Measurements from ENCODE around the gene DOK3. TPM values are rescaled to one million over a fixed set of nuclear protein-coding genes. Genes with fewer than 3 reads are reported as not detected.

Gene DOK3
- total RNA-seq, 4 donors from 2014 or later = 0.60 to 17.2 (median 7.8) TPM

DNA sequence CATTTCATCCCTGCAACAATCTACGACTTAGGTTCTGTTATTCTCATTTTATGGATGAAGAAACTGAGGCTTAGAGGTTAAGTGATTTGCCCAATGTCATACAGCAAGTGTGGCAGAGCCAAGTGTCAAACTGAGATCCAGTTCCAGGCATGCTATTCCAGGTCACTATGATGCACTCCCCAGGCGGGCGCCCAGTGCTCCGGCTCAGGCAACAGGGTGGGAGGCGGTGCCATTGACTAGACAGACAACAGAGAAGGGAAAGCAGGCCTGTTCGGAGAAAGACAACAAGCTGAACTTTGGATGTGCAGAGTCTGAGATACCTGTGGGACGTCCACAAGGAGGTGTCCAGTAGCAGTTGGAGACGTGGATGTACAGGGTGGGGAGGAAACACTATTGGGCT lies 18.0 kb upstream of the DOK3 start:
- Histone ChIP-seq H3K4me1 (no peaks in the 10 kb centered on the region), H3K9me3 (no peaks in the 10 kb centered on the region), H3K4me3 (no peak overlapping the region), H3K36me3 (peaks cover 0 to 34% (median 15%) of the 10 kb centered on the region in 4 donors), H3K27ac (no peak overlapping the region), H3K27me3 (no peaks in the 10 kb centered on the region)
- DNase-seq = no peak
- no peak for TF ChIP-seq EP300 (IDR thresholded peaks at IDR 0.05; ENCODE audit: low read depth)
- TF ChIP-seq, protein P1, sequence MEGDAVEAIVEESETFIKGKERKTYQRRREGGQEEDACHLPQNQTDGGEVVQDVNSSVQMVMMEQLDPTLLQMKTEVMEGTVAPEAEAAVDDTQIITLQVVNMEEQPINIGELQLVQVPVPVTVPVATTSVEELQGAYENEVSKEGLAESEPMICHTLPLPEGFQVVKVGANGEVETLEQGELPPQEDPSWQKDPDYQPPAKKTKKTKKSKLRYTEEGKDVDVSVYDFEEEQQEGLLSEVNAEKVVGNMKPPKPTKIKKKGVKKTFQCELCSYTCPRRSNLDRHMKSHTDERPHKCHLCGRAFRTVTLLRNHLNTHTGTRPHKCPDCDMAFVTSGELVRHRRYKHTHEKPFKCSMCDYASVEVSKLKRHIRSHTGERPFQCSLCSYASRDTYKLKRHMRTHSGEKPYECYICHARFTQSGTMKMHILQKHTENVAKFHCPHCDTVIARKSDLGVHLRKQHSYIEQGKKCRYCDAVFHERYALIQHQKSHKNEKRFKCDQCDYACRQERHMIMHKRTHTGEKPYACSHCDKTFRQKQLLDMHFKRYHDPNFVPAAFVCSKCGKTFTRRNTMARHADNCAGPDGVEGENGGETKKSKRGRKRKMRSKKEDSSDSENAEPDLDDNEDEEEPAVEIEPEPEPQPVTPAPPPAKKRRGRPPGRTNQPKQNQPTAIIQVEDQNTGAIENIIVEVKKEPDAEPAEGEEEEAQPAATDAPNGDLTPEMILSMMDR (IDR thresholded peaks at IDR 0.05) = no peak
- TF ChIP-seq POLR2A (IDR thresholded peaks at IDR 0.05) = no peak
- in situ Hi-C loops (cut with MboI; ENCODE audit: low pct_ligation_motif_present in 1 of 4, low pct_unique_long_range_greater_than_20kb in 1 of 4, low sequenced_read_pairs in 3 of 4) (no loop called here), intact Hi-C loops (cut with DNase I; ENCODE audit: low total_unique reads) (no loop called here)
- 95 to 100% methylated on average over 1 to 8 of the region's 8 CpGs for WGBS, 2 donors (ENCODE audit: low coverage in 1 of 2)

DNA sequence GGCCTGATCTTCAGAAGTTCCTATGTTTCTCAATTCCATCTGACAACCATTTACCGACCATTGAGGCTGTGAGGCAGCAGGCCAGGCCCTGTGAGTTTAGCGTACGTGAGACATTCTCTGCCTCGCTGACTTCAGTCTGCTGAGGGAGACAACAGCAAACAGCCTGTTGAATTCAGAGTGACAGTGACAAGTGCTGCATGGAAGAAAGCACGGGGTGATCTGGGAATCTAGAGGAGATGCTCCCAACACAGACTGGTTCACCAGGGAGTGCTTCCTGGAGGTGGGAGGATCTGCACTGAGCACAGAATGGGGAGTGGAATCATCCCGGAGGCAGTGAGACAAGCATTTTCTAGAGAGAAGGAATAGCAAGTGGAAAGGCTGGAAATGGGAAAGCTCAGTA lies 17.2 kb upstream of the DOK3 start:
- Histone ChIP-seq H3K4me1 (no peaks in the 10 kb centered on the region), H3K36me3 (peaks cover 0 to 35% (median 13%) of the 10 kb centered on the region in 4 donors)
- WGBS, 2 donors (ENCODE audit: low coverage in 1 of 2) = 83 to 94% methylated on average over 2 to 6 of the region's 6 CpGs

DNA sequence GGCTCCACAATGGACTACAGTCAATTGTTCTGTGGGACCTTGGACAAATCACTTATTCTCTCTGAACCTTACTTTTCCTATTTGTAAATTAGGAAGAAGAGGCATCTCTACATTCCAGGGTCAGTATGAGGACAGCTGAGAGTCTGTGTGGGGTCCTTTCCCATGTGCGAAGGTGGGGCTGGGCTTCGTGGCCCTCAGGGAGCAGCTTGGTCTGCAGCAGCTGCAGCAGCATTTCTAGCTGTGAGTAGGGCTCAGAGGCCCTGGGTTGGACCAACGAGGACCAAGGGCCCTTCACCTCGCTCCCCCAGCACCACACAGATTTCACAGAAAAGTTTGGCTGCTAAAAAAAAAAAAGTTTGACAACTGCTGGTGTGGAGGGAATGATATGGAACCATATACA lies 16.6 kb upstream of the DOK3 start:
- in situ Hi-C loops (cut with MboI; ENCODE audit: low pct_ligation_motif_present in 1 of 4, low pct_unique_long_range_greater_than_20kb in 1 of 4, low sequenced_read_pairs in 3 of 4) = no loop called here
- no peaks in the 10 kb centered on the region for H3K27me3 ChIP-seq
- TF ChIP-seq POLR2A (IDR thresholded peaks at IDR 0.05) = no peak
- WGBS, 2 donors (ENCODE audit: low coverage in 1 of 2) = 80 to 92% methylated on average over 1 to 4 of the region's 4 CpGs
- DNase-seq = no peak
- H3K4me3 ChIP-seq = no peak overlapping the region
- intact Hi-C loops (cut with DNase I; ENCODE audit: low total_unique reads) = no loop called here
- no peak overlapping the region for H3K27ac ChIP-seq
- no peaks in the 10 kb centered on the region for H3K4me1 ChIP-seq
- peaks cover 0 to 37% (median 13%) of the 10 kb centered on the region in 4 donors for H3K36me3 ChIP-seq
- no peaks in the 10 kb centered on the region for H3K9me3 ChIP-seq

More for the DNA sequence above, 17.2 kb upstream of the DOK3 start:
- no peak for DNase-seq
- no peak for TF ChIP-seq POLR2AphosphoS5 (IDR thresholded peaks at IDR 0.05)
- TF ChIP-seq POLR2A (IDR thresholded peaks at IDR 0.05) = no peak
- TF ChIP-seq, protein P1 (IDR thresholded peaks at IDR 0.05) = no peak
- TF ChIP-seq EP300 (IDR thresholded peaks at IDR 0.05; ENCODE audit: low read depth) = no peak
- Histone ChIP-seq H3K27ac (no peak overlapping the region), H3K27me3 (no peaks in the 10 kb centered on the region), H3K4me3 (no peak overlapping the region), H3K9me3 (no peaks in the 10 kb centered on the region)
- intact Hi-C loops (cut with DNase I; ENCODE audit: low total_unique reads) (no loop called here), in situ Hi-C loops (cut with MboI; ENCODE audit: low pct_ligation_motif_present in 1 of 4, low pct_unique_long_range_greater_than_20kb in 1 of 4, low sequenced_read_pairs in 3 of 4) (no loop called here)

DNA sequence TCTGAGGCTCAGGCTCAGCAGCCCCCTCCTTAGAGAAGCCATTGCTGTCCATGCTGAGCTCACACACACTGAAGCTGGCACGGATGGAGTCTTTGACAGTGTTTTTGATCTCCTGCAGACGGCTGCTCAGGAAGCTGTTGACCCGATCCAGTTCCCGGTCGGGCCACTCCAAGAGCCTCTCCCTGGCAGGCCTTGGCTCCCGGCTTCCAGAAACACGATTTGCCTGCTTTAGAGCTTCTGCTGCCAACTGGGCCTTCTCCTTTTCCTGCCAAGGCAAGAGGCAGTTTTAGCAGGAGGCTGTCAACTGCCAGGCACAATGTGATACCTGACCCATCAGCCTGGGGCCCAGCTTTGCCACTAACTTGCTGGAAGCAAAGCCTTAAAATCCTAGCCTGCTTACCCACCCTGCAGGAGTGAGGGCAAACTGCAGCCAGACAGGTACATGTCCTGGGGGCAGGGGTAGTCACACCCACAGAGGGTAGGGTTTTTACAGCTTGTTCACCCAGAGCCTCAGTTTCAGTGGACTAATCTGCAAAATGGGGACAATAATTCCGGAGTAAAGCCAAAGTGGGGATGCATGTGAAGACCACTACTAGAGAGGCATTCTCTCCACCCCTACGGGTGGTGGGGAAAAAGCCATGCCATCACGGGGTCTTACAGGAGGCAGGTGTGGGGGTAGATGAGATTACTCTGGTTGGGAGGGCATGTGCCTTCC lies 15.5 kb upstream of the DOK3 start:
- in situ Hi-C loops (cut with MboI; ENCODE audit: low pct_ligation_motif_present in 1 of 4, low pct_unique_long_range_greater_than_20kb in 1 of 4, low sequenced_read_pairs in 3 of 4) (loop anchor here in 1 of 4 donors (25.0 kb wide), 1 partner anchor 138 kb away; the partner anchor contains the start of gene SLC34A1), intact Hi-C loops (cut with DNase I; ENCODE audit: low total_unique reads) (no loop called here)
- H3K4me3 ChIP-seq = no peak overlapping the region
- no peak for DNase-seq
- H3K4me1 ChIP-seq = no peaks in the 10 kb centered on the region
- peaks cover 0 to 37% (median 13%) of the 10 kb centered on the region in 4 donors for H3K36me3 ChIP-seq
- 90 to 100% methylated on average over 1 to 10 of the region's 10 CpGs for WGBS, 2 donors (ENCODE audit: low coverage in 1 of 2)
- H3K27me3 ChIP-seq = no peaks in the 10 kb centered on the region
- H3K27ac ChIP-seq = no peak overlapping the region
- no peak for TF ChIP-seq EP300 (IDR thresholded peaks at IDR 0.05; ENCODE audit: low read depth)
- no peak for TF ChIP-seq POLR2A (IDR thresholded peaks at IDR 0.05)
- no peak for TF ChIP-seq POLR2AphosphoS5 (IDR thresholded peaks at IDR 0.05)
- TF ChIP-seq, protein P1 (IDR thresholded peaks at IDR 0.05) = no peak
- no peaks in the 10 kb centered on the region for H3K9me3 ChIP-seq

All from transverse colon (tissue), 4 donors.